NT2/D1 (cell line): ENCODE data around the gene CCDC85C.

ENCODE experiments used
- SUZ12 ChIP-seq: IDR thresholded peaks from 2 replicates; pipeline ENCODE4 v1.6.1; 2011; ENCODE audit not compliant: insufficient read length, insufficient read depth; ENCODE audit errors: extremely low read depth
- YY1 ChIP-seq: IDR thresholded peaks from 2 replicates; pipeline ENCODE4 v1.6.1; 2011; ENCODE audit not compliant: insufficient read length, insufficient read depth
- ZNF274 ChIP-seq: IDR thresholded peaks from 2 replicates; pipeline ENCODE4 v1.6.1; 2011; ENCODE audit warnings: mild to moderate bottlenecking, low read depth, low read length

GRCh38 chr14:99546234-99546879, 57.6 kb downstream of the CCDC85C start:
- TF ChIP-seq YY1 (no peak), ZNF274 (no peak), SUZ12 (no peak)
